Measurements from ENCODE around the gene CTSL. TPM values are rescaled to one million over a fixed set of nuclear protein-coding genes. Genes with fewer than 3 reads are reported as not detected.

Gene CTSL
- total and polyA plus RNA-seq, 2 experiments from 2014 or later: 34.5 to 35.3 TPM

GRCh38 chr9:87701491-87701890 lies 24.4 kb upstream of the CTSL start:
- no peaks in the 10 kb centered on the region for H3K9me3 Mint-ChIP-seq
- peaks cover 85% of the 10 kb centered on the region for H3K36me3 Mint-ChIP-seq (ENCODE audit: low read depth)
- Histone ChIP-seq H3K36me3 (ENCODE audit: insufficient read depth) (peaks cover 55% of the 10 kb centered on the region), H2AFZ (no peak overlapping the region), H3K9me2 (ENCODE audit: insufficient read depth) (no peaks in the 10 kb centered on the region), H3K79me2 (replicated peaks; ENCODE audit: insufficient read depth) (no peaks in the 10 kb centered on the region), H3K27ac (ENCODE audit: low read depth) (peak overlapping the region; percentile 73), H3K4me3 (no peak overlapping the region), H3K4me2 (no peak overlapping the region), H3F3A (replicated peaks; ENCODE audit: low read depth) (no peaks in the 10 kb centered on the region), H3K27me3 (ENCODE audit: insufficient read depth) (no peaks in the 10 kb centered on the region), H3K4me1 (ENCODE audit: insufficient read depth) (no peaks in the 10 kb centered on the region), H4K20me1 (replicated peaks; ENCODE audit: insufficient read depth) (peaks cover 2% of the 10 kb centered on the region; the same call in 1 of the 2 replicates)
- H3K4me3 Mint-ChIP-seq: no peak overlapping the region
- ATAC-seq: no peak
- peak overlapping the region; percentile 89 for H3K27ac Mint-ChIP-seq
- TF ChIP-seq POLR2AphosphoS5 (IDR thresholded peaks at IDR 0.05; ENCODE audit: low read depth) (no peak), EZH2 (IDR thresholded peaks at IDR 0.05; ENCODE audit: low read depth, unreplicated experiment) (no peak), EZH2phosphoT487 (IDR thresholded peaks at IDR 0.05; ENCODE audit: unreplicated experiment) (no peak), ZNF114 (CRISPR knock-in tag; IDR thresholded peaks at IDR 0.05) (no peak), ZNF331 (CRISPR knock-in tag; IDR thresholded peaks at IDR 0.05; ENCODE audit: low read depth) (no peak), CREB1 (CRISPR knock-in tag; IDR thresholded peaks at IDR 0.05; ENCODE audit: low read depth) (no peak), CTCF (conservative IDR thresholded peaks at IDR 0.05; ENCODE audit: low read depth in 2 of 2) (no peak), JUNB (IDR thresholded peaks at IDR 0.05; ENCODE audit: unreplicated experiment) (no peak), STAT1 (IDR thresholded peaks at IDR 0.05; ENCODE audit: unreplicated experiment) (no peak)
- TF ChIP-seq, protein P1, sequence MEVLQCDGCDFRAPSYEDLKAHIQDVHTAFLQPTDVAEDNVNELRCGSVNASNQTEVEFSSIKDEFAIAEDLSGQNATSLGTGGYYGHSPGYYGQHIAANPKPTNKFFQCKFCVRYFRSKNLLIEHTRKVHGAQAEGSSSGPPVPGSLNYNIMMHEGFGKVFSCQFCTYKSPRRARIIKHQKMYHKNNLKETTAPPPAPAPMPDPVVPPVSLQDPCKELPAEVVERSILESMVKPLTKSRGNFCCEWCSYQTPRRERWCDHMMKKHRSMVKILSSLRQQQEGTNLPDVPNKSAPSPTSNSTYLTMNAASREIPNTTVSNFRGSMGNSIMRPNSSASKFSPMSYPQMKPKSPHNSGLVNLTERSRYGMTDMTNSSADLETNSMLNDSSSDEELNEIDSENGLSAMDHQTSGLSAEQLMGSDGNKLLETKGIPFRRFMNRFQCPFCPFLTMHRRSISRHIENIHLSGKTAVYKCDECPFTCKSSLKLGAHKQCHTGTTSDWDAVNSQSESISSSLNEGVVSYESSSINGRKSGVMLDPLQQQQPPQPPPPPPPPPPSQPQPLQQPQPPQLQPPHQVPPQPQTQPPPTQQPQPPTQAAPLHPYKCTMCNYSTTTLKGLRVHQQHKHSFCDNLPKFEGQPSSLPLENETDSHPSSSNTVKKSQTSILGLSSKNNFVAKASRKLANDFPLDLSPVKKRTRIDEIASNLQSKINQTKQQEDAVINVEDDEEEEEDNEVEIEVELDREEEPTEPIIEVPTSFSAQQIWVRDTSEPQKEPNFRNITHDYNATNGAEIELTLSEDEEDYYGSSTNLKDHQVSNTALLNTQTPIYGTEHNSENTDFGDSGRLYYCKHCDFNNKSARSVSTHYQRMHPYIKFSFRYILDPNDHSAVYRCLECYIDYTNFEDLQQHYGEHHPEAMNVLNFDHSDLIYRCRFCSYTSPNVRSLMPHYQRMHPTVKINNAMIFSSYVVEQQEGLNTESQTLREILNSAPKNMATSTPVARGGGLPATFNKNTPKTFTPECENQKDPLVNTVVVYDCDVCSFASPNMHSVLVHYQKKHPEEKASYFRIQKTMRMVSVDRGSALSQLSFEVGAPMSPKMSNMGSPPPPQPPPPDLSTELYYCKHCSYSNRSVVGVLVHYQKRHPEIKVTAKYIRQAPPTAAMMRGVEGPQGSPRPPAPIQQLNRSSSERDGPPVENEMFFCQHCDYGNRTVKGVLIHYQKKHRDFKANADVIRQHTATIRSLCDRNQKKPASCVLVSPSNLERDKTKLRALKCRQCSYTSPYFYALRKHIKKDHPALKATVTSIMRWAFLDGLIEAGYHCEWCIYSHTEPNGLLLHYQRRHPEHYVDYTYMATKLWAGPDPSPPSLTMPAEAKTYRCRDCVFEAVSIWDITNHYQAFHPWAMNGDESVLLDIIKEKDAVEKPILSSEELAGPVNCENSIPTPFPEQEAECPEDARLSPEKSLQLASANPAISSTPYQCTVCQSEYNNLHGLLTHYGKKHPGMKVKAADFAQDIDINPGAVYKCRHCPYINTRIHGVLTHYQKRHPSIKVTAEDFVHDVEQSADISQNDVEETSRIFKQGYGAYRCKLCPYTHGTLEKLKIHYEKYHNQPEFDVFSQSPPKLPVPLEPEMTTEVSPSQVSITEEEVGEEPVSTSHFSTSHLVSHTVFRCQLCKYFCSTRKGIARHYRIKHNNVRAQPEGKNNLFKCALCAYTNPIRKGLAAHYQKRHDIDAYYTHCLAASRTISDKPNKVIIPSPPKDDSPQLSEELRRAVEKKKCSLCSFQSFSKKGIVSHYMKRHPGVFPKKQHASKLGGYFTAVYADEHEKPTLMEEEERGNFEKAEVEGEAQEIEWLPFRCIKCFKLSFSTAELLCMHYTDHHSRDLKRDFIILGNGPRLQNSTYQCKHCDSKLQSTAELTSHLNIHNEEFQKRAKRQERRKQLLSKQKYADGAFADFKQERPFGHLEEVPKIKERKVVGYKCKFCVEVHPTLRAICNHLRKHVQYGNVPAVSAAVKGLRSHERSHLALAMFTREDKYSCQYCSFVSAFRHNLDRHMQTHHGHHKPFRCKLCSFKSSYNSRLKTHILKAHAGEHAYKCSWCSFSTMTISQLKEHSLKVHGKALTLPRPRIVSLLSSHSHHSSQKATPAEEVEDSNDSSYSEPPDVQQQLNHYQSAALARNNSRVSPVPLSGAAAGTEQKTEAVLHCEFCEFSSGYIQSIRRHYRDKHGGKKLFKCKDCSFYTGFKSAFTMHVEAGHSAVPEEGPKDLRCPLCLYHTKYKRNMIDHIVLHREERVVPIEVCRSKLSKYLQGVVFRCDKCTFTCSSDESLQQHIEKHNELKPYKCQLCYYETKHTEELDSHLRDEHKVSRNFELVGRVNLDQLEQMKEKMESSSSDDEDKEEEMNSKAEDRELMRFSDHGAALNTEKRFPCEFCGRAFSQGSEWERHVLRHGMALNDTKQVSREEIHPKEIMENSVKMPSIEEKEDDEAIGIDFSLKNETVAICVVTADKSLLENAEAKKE (CRISPR knock-in tag; IDR thresholded peaks at IDR 0.05): no peak
- H3K4me1 Mint-ChIP-seq: no peaks in the 10 kb centered on the region; the same call in 2 of the 3 replicates
- peaks cover 2% of the 10 kb centered on the region for H3K27me3 Mint-ChIP-seq (ENCODE audit: insufficient read depth, low read depth, poor library complexity)
- DNase-seq (ENCODE audit: low spot score): no peak
